IMR-90 (cell line): ENCODE data around the gene MRS2.

Experiments used
- CEBPB ChIP-seq: IDR thresholded peaks from 2 replicates; pipeline ENCODE4 v1.6.1; 2012; ENCODE audit warnings: low read depth, low read length, improper control_type of control experiment
- FOS ChIP-seq: fragments of 150-350 bp; IDR thresholded peaks from 2 replicates; pipeline ENCODE4 v1.6.1; 2016; ENCODE audit warnings: low read depth, low read length
- MXI1 ChIP-seq: IDR thresholded peaks from 2 replicates; pipeline ENCODE4 v1.6.1; 2012; ENCODE audit warnings: low read depth, mild to moderate bottlenecking, low read length, moderate library complexity, borderline replicate concordance
- POLR2A ChIP-seq: IDR thresholded peaks from 2 replicates; pipeline ENCODE4 v1.6.1; 2012; ENCODE audit warnings: mild to moderate bottlenecking, low read depth, low read length
- SMC3 ChIP-seq: fragments of 150-350 bp; IDR thresholded peaks from 2 replicates; pipeline ENCODE4 v1.6.1; 2016; ENCODE audit warnings: low read depth, mild to moderate bottlenecking, antibody characterized with exemption, low read length, moderate library complexity
- TF ChIP-seq, protein P1 (sequence below): conservative IDR thresholded peaks from 2 replicates; pipeline ENCODE4 v1.5.1; 2012; ENCODE audit warnings: mild to moderate bottlenecking, low read depth, low read length, improper control_type of control experiment
- TF ChIP-seq, protein P2 (sequence below): fragments of 150-350 bp; IDR thresholded peaks from 2 replicates; pipeline ENCODE4 v1.6.1; 2017; ENCODE audit warnings: mild to moderate bottlenecking, antibody characterized with exemption, low read length, low read depth

DNA sequence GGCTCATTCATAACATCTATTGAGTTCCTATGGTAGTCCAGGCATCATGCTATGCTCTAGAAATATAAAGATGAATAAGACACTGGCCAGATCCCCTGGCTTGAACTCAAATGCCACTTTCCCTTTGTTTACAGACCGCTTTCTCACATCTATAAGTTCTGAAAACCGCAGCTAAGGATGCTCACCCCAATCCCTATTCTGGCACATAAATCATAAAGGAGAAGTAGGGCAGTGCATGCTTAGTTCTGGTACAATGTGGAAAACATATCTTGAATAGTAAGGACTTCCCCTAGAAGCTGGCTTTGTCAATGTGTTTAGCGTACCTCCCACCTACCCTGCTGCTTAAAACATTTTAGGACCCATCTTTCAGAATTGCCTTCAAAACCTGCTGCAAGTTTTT, 26.4 kb downstream of the MRS2 start:
- TF ChIP-seq, protein P1, sequence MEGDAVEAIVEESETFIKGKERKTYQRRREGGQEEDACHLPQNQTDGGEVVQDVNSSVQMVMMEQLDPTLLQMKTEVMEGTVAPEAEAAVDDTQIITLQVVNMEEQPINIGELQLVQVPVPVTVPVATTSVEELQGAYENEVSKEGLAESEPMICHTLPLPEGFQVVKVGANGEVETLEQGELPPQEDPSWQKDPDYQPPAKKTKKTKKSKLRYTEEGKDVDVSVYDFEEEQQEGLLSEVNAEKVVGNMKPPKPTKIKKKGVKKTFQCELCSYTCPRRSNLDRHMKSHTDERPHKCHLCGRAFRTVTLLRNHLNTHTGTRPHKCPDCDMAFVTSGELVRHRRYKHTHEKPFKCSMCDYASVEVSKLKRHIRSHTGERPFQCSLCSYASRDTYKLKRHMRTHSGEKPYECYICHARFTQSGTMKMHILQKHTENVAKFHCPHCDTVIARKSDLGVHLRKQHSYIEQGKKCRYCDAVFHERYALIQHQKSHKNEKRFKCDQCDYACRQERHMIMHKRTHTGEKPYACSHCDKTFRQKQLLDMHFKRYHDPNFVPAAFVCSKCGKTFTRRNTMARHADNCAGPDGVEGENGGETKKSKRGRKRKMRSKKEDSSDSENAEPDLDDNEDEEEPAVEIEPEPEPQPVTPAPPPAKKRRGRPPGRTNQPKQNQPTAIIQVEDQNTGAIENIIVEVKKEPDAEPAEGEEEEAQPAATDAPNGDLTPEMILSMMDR, result no peak
- TF ChIP-seq POLR2A, result no peak
- TF ChIP-seq SMC3, result no peak
- TF ChIP-seq, protein P2, sequence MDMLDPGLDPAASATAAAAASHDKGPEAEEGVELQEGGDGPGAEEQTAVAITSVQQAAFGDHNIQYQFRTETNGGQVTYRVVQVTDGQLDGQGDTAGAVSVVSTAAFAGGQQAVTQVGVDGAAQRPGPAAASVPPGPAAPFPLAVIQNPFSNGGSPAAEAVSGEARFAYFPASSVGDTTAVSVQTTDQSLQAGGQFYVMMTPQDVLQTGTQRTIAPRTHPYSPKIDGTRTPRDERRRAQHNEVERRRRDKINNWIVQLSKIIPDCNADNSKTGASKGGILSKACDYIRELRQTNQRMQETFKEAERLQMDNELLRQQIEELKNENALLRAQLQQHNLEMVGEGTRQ, result no peak
- TF ChIP-seq FOS, result no peak
- no peak for TF ChIP-seq MXI1
- no peak for TF ChIP-seq CEBPB
